Measurements from ENCODE around the gene SRRM2.

Gene SRRM2

GRCh38 chr16:2724088-2724676, 28.3 kb upstream of the SRRM2 start:
- no peak overlapping the region for H3K27ac ChIP-seq
- no peak for TF ChIP-seq ZFX (IDR thresholded peaks at IDR 0.05; ENCODE audit: borderline replicate concordance)
- no peak for TF ChIP-seq CTCF (IDR thresholded peaks at IDR 0.05)

GRCh38 chr16:2724816-2725348, 27.6 kb upstream of the SRRM2 start:
- no peak overlapping the region for H3K27ac ChIP-seq
- no peak for TF ChIP-seq CTCF (IDR thresholded peaks at IDR 0.05)
- no peak for TF ChIP-seq ZFX (IDR thresholded peaks at IDR 0.05; ENCODE audit: borderline replicate concordance)

- H3K27ac ChIP-seq, result no peak overlapping the region
- TF ChIP-seq CTCF (IDR thresholded peaks at IDR 0.05) (no peak), ZFX (IDR thresholded peaks at IDR 0.05; ENCODE audit: borderline replicate concordance) (no peak)
Measured at GRCh38 chr16:2726923-2727322, 25.5 kb upstream of the SRRM2 start.

GRCh38 chr16:2728034-2728433, 24.4 kb upstream of the SRRM2 start:
- no peak overlapping the region for H3K27ac ChIP-seq
- TF ChIP-seq CTCF (IDR thresholded peaks at IDR 0.05) (no peak), ZFX (IDR thresholded peaks at IDR 0.05; ENCODE audit: borderline replicate concordance) (no peak)

- TF ChIP-seq ZFX (IDR thresholded peaks at IDR 0.05; ENCODE audit: borderline replicate concordance), result no peak
- TF ChIP-seq CTCF (IDR thresholded peaks at IDR 0.05), result no peak
- no peak overlapping the region for H3K27ac ChIP-seq
Measured at GRCh38 chr16:2734844-2735515, 17.5 kb upstream of the SRRM2 start.

GRCh38 chr16:2736476-2737237, 15.8 kb upstream of the SRRM2 start:
- no peak for TF ChIP-seq CTCF (IDR thresholded peaks at IDR 0.05)
- no peak for TF ChIP-seq ZFX (IDR thresholded peaks at IDR 0.05; ENCODE audit: borderline replicate concordance)
- no peak overlapping the region for H3K27ac ChIP-seq

GRCh38 chr16:2737238-2737605, 15.2 kb upstream of the SRRM2 start:
- no peak for TF ChIP-seq ZFX (IDR thresholded peaks at IDR 0.05; ENCODE audit: borderline replicate concordance)
- TF ChIP-seq CTCF (IDR thresholded peaks at IDR 0.05), result no peak
- H3K27ac ChIP-seq, result no peak overlapping the region
